Hindlimb muscle (tissue), 1 donor: ENCODE results near the gene SUMO3. TPM values are rescaled to one million over a fixed set of nuclear protein-coding genes. Genes with fewer than 3 reads are reported as not detected.
A peak's percentile ranks its signal among the peaks of the same experiment; 100 is the strongest.
"Not testable (repeated sequence)": the region's sequence is repeated elsewhere in the genome, so short reads cannot be mapped to it uniquely, and the experiment has no call there.

Experiments
- DNase-seq: peaks from one replicate; pipeline ENCODE4 v3.0.0-alpha.2; 2013
- polyA plus RNA-seq: library from polyadenylated mRNA; unstranded; fragments of 120-200 nt; gene quantifications from one replicate; pipeline ENCODE4 v1.2.1, GENCODE V29; 2013; ENCODE audit not compliant: insufficient read length

The SUMO3 gene
- polyA plus RNA-seq, 1 donor: 61.7 TPM

- peak; percentile 41 for DNase-seq
These were observed 28.8 kb upstream of the SUMO3 start for GRCh38 chr21:44846485-44847260.

DNA sequence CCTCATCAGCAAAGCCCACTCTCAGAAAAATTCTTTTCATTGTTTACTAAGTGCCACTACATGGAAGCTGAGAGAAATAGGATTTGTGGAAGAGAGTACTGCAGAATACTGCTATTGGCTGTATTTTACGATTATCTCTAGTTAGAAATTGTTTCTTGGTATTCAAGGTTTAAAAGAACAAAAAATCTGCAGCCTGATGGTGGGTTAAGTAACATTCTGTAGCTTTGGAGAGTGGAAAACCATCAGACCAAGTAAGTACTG lies 28.3 kb upstream of the SUMO3 start:
- no peak for DNase-seq

GRCh38 chr21:44845418-44846223 lies 27.8 kb upstream of the SUMO3 start:
- DNase-seq: peak; percentile 40

DNA sequence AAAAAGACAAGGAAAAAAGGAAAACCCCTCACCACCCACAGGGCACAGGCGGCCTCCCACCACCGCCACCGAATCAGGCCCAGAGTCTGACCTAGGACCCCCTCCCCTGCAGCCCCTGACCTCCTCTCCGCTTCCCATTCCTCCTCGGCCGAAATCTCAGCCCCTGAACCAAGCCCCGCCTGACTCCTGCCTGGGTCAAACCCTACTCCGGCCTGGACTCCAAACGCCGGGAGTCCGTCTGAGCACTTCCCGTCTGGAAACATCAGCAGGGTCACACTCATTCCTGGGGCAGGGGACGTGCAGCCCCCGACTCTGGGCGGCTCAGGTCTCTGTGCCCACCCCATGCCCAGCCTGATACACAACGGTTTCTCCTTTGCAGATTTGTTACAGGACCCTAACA lies 26.4 kb upstream of the SUMO3 start:
- DNase-seq: no peak

- DNase-seq: no peak
These were observed 25.0 kb upstream of the SUMO3 start for GRCh38 chr21:44842721-44843445.

DNA sequence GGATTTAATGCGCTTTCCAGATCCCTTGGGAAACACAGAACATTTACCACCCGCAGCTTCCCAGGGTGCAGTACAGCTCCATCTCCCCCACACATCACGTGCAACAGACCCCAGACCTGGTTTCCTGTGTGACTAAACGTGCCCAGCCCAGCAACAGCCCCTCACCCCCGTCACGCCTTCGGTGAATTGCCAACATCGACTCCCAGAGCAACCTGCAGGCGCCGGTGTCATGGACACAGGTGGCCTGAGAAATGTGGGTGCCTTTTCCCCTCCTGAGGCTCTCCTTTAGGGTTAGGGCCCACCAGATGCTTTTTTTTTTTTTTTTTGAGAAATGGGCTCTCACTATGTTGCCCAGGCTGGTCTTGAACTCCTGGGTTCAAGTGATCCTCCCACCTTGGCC lies 24.2 kb upstream of the SUMO3 start:
- DNase-seq: no peak

DNA sequence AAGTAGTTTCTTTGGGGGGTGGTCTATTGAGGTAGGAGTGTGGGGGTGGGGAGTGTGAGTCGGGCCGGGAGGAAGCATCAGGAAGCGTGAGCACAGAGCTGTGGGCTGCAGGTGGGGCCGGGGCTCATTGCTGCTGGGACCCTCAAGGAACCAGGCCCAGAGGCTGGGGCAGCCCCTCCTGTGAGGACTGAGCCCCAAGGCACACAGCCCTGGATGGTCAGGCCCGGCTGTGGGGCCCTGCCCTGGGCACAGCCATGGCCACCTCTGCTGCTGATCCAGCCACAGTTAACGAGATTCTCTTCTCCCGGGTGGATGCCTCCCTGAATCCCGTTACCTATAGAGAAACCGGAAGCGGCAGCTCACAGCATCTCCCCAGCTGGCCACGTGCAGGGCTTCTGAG lies 22.9 kb upstream of the SUMO3 start:
- no peak for DNase-seq

GRCh38 chr21:44838951-44839350 lies 21.1 kb upstream of the SUMO3 start:
- no peak for DNase-seq

DNA sequence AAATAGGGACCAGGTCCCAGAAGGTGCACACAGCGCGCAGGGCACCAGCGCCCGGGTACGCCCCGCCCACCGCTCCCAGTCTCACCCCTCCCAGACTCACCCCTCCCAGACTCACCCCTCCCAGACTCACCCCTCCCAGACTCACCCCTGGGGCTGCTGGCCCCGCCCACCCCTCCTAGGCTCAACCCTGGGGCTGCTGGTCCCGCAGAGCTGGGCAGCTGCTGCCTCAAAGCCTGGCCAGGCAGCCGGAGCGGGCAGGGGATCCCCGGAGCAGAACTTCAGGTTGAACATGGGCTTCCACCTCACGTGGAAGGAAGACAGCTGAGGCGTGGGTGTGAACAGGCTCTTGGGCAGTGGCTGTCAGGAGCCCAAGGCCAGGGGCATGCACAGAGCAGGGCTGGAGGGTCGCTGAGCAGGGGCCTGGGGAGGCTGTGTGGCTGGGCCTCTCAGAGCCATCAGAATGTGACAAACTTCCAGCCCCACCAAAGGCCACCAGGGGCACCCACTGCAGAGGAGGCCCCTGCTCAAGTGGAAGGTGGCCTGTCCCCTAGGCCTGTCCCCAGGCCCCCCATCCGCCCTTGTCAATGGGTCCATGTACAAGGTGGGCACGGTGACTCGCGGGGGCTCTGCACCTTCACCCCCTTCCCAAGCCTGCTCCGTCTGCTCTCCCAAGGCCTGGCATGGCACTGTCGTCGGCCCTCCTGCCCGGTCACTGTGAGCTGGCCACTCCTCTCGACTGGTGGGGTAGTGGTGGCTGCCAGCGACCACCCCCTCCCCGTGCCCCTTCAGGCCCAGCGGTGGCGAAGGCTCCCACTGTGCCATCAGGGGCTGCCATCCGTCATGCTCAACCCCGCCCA lies 20.4 kb upstream of the SUMO3 start:
- DNase-seq: no peak

GRCh38 chr21:44837537-44837936 lies 19.7 kb upstream of the SUMO3 start:
- DNase-seq: no peak

GRCh38 chr21:44836666-44837471 lies 19.0 kb upstream of the SUMO3 start:
- DNase-seq: no peak

DNA sequence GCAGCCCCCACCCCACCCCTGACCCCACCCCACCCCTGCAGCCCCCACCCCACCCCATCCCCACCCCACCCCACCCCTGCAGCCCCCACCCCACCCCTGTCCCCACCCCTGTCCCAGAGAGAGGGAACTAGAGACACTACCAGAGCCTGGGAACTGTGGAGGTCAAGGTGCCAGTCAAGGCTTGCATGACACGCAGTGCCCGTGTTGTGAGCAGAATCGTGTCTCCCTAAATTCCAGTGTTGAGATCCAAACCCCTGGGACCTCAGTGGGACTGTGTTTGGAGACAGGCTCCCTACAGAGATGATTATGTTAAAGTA lies 18.4 kb upstream of the SUMO3 start:
- DNase-seq: no peak

DNA sequence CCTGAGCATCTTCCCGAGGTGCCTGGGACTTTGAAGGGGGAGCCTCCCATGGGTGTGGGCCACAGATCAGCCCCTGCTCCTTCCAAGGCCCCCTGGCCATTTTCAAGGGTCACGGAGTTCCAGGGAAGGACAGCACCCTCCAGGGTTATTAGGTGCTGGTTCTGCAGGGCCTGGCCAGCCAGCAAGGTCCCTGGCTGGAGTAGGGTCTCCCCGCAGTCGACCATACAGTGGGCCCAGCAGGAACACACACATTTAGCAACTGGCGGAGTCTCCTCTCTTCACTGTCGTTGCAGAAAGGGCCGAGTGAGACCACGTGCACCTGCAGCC lies 17.7 kb upstream of the SUMO3 start:
- DNase-seq: no peak

GRCh38 chr21:44834951-44835646 lies 17.2 kb upstream of the SUMO3 start:
- DNase-seq: no peak

GRCh38 chr21:44834231-44834950 lies 16.5 kb upstream of the SUMO3 start:
- DNase-seq: no peak

GRCh38 chr21:44833663-44834062 lies 15.8 kb upstream of the SUMO3 start:
- DNase-seq: no peak

GRCh38 chr21:44832516-44833255 lies 14.8 kb upstream of the SUMO3 start:
- DNase-seq: not testable (repeated sequence)

DNA sequence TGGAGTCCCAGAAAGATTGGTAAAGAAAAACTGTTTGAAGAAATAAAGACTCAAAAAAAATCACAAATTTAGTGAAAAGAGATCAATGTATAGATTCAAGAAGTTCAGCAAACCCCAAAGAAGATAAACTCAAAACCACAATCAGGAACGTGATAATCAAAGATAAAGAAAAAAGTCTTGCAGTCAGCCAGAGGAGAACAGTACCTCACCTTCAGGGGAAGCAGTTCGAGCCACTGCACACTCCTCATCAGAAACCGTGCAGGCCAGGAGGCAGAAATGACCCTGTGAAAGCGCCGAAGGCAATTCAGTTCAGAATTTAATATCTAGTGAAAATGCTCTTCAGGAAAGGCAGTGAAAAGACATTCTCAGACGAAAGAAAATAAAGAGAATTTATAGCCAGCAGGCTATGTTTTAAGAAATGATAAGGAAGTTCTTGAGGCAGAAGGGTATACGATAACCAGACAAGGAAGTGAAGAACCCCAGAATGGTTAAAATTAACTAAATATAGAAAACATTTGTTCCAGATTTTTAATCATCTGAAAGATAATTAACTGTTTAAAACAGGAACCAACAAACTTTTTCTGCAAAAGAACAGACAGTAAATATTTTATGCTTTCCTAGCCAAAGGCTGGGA lies 13.5 kb upstream of the SUMO3 start:
- DNase-seq: no peak

DNA sequence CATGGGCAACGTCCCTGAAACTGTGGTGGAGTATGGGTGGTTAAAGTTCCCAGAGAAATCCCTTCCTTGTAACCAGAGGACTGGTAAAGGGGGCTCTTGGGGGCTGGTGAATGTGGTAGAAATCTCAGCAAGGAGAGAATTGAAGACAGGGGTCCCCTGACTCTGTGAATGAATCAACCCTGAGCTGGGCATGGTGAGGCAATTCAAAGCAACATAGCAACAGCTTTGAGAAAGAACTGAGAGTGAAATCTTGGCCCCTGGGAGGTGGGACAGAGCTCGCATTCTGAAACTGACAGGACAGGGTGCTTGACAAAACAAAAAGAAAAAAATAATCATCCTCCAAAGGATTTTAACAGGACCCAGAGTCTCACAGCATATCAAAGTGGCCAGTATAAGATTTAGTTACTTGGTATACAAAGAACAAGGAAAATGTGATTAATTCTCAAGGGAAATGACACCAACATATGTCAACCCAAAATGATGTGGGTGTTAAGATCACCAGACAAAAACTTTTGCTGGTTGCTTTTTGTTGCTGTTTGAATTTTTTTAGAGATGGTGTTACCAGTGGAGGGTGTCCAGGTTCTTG lies 11.7 kb upstream of the SUMO3 start:
- DNase-seq: no peak
